RWPE2 (cell line): Measurements from ENCODE around the gene LDLRAD4.

ENCODE experiments used
- ATAC-seq: fragments of 200-7000 bp; cut with Tn5 transposase; 3 replicates; pipeline ENCODE4 v1.9.1; 2021; ENCODE audit warnings: low read depth
- DNase-seq: peaks from one replicate; pipeline ENCODE4 v3.0.0-alpha.2; 2020; ENCODE audit warnings: low spot score
- H3K27ac ChIP-seq: fragments of 450-650 bp; 2 replicates; pipeline ENCODE4 v1.5.1; 2017; ENCODE audit warnings: mild to moderate bottlenecking; ENCODE audit not compliant: poor library complexity, severe bottlenecking
- H3K27me3 ChIP-seq: fragments of 250-450 bp; sonication (Bioruptor Pico); 2 replicates; pipeline ENCODE4 v1.5.1; 2021; ENCODE audit warnings: mild to moderate bottlenecking, moderate library complexity; ENCODE audit not compliant: insufficient read depth, poor library complexity, severe bottlenecking
- H3K36me3 ChIP-seq: fragments of 250-450 bp; sonication (Bioruptor Pico); 2 replicates; pipeline ENCODE4 v1.5.1; 2020; ENCODE audit warnings: low read depth, mild to moderate bottlenecking, moderate library complexity
- H3K4me1 ChIP-seq: fragments of 250-450 bp; sonication (Bioruptor Pico); 2 replicates; pipeline ENCODE4 v1.5.1; 2021; ENCODE audit warnings: mild to moderate bottlenecking, moderate library complexity; ENCODE audit not compliant: insufficient read depth, poor library complexity, severe bottlenecking
- H3K4me3 ChIP-seq: fragments of 250-450 bp; sonication (Bioruptor Pico); 2 replicates; pipeline ENCODE4 v1.5.1; 2021; ENCODE audit warnings: mild to moderate bottlenecking, moderate library complexity; ENCODE audit not compliant: severe bottlenecking
- H3K9me3 ChIP-seq: fragments of 250-450 bp; sonication (Bioruptor Pico); 2 replicates; pipeline ENCODE4 v1.5.1; 2021; ENCODE audit warnings: mild to moderate bottlenecking, moderate library complexity; ENCODE audit not compliant: severe bottlenecking
- CTCF ChIP-seq: fragments of 450-650 bp; IDR thresholded peaks from one replicate; pipeline ENCODE4 v1.5.1; 2017; ENCODE audit warnings: mild to moderate bottlenecking, moderate library complexity; ENCODE audit not compliant: poor library complexity, severe bottlenecking

Gene LDLRAD4

GRCh38 chr18:13516855-13517254, 298.3 kb downstream of the LDLRAD4 start:
- DNase-seq (no peak), ATAC-seq (no peak)
- Histone ChIP-seq H3K27ac (no peak overlapping the region), H3K9me3 (no peaks in the 10 kb centered on the region), H3K36me3 (no peaks in the 10 kb centered on the region), H3K4me3 (no peak overlapping the region), H3K4me1 (no peaks in the 10 kb centered on the region), H3K27me3 (no peaks in the 10 kb centered on the region)
- TF ChIP-seq CTCF = no peak

GRCh38 chr18:13517369-13517768, 298.8 kb downstream of the LDLRAD4 start:
- Histone ChIP-seq H3K36me3 (no peaks in the 10 kb centered on the region), H3K4me3 (no peak overlapping the region), H3K27me3 (no peaks in the 10 kb centered on the region), H3K4me1 (no peaks in the 10 kb centered on the region), H3K9me3 (no peaks in the 10 kb centered on the region), H3K27ac (no peak overlapping the region)
- ATAC-seq = no peak
- DNase-seq = no peak
- no peak for TF ChIP-seq CTCF

- no peaks in the 10 kb centered on the region for H3K36me3 ChIP-seq
These were observed 299.8 kb downstream of the LDLRAD4 start for GRCh38 chr18:13518382-13518781.

GRCh38 chr18:13520306-13520705, 301.7 kb downstream of the LDLRAD4 start:
- no peaks in the 10 kb centered on the region for H3K9me3 ChIP-seq
- no peaks in the 10 kb centered on the region for H3K36me3 ChIP-seq
- TF ChIP-seq CTCF = no peak
- no peak overlapping the region for H3K27ac ChIP-seq
- DNase-seq = no peak
- no peaks in the 10 kb centered on the region for H3K4me1 ChIP-seq
- ATAC-seq = no peak
- H3K4me3 ChIP-seq = no peak overlapping the region
- no peaks in the 10 kb centered on the region for H3K27me3 ChIP-seq

More at GRCh38 chr18:13518382-13518781, 299.8 kb downstream of the LDLRAD4 start:
- H3K4me3 ChIP-seq = no peak overlapping the region
- no peak for ATAC-seq
- H3K9me3 ChIP-seq = no peaks in the 10 kb centered on the region
- H3K27ac ChIP-seq = no peak overlapping the region
- no peak for TF ChIP-seq CTCF
- no peak for DNase-seq
- H3K4me1 ChIP-seq = no peaks in the 10 kb centered on the region
- H3K27me3 ChIP-seq = no peaks in the 10 kb centered on the region

- no peak for DNase-seq
- no peak for TF ChIP-seq CTCF
- no peaks in the 10 kb centered on the region for H3K36me3 ChIP-seq
- H3K4me3 ChIP-seq = no peak overlapping the region
- no peaks in the 10 kb centered on the region for H3K4me1 ChIP-seq
- H3K27me3 ChIP-seq = no peaks in the 10 kb centered on the region
- no peak for ATAC-seq
- H3K27ac ChIP-seq = no peak overlapping the region
- H3K9me3 ChIP-seq = no peaks in the 10 kb centered on the region
These were observed 302.2 kb downstream of the LDLRAD4 start for GRCh38 chr18:13520741-13521140.
